ENCODE results near the gene SLC37A3.

GRCh38 chr7:140350056-140350455, 48.3 kb downstream of the SLC37A3 start:
- TF ChIP-seq CTCF (IDR thresholded peaks at IDR 0.05): no peak
- no peak for TF ChIP-seq POLR2AphosphoS5 (IDR thresholded peaks at IDR 0.05)
- no peak for TF ChIP-seq POLR2A (IDR thresholded peaks at IDR 0.05)
- TF ChIP-seq EP300 (IDR thresholded peaks at IDR 0.05): no peak

All from gastroesophageal sphincter (tissue), 3 donors.